Erythroblast (primary cell): Measurements from ENCODE around the gene TMC6.
"Not testable (repeated sequence)": the region's sequence is repeated elsewhere in the genome, so short reads cannot be mapped to it uniquely, and the experiment has no call there.

Experiments
- DNase-seq, 2 experiments: peaks; one replicate each; lab custom pipeline; 2025; lab: John Stamatoyannopoulos, UW
- GATA1 ChIP-seq: IDR thresholded peaks from 2 replicates; pipeline ENCODE4 v1.6.1; 2011; ENCODE audit warnings: low read depth, mild to moderate bottlenecking, control low read depth, low read length, moderate library complexity
- POLR2A ChIP-seq: IDR thresholded peaks from 2 replicates; pipeline ENCODE4 v1.6.1; 2011; ENCODE audit warnings: mild to moderate bottlenecking, low read length

The TMC6 gene

DNA sequence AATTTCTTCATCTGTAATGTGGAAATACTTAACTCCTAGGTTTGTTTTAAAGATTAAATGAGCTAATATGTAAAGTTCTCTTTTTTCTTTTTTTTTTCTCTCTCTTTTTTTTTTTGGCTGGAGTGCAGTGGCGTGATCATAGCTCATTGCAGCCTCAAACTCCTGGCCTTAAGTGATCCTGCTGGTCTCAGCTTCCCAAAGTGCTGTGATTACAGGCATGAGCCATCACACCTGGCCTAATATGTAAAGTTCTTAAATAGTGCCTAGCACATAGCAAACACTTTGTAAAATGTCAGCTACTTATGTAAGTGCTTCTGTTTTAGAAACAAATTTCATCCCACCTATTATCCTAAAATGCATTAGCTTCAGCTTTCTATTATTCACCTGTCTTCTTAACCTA is 40.0 kb downstream of the TMC6 start:
- TF ChIP-seq POLR2A = no peak
- no peak for TF ChIP-seq GATA1
- no peak for DNase-seq

DNA sequence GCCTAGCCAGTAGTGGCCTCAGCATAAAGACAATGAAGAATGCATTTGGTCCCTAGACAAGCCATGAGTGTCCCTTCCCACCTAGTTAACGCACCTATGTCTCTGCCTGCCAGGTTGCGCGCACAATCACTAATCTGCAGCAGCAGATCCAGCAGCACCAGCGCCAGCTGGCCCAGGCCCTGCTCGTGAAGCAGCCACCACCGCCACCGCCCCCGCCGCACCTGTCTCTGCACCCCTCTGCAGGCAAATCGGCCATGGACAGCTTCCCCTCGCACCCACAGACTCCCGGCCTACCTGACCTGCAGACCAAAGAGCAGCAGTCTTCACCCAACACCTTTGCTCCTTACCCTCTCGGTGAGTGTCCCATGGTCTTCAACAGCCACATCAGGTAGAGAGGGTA is 41.8 kb downstream of the TMC6 start:
- TF ChIP-seq POLR2A (no peak), GATA1 (no peak)

DNA sequence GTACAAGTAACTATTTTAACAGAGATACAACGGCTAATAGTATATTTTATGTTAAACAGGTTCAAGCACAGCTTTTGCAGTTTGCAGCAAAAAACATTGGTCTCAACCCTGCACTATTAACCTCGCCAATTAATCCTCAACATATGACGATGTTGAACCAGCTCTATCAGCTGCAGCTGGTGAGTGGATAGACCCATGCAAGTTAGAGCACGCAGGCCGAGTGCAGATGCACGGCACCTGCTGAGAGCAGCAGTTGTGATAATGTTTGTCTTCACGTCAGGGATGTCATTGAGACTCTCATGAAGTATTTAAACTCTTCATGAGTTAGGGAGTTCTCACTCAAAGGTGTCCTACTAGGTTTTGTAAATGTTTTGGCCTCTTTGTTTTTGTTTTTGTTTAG is 45.6 kb downstream of the TMC6 start:
- DNase-seq = peak; percentile 39 to 52
- TF ChIP-seq GATA1 = no peak
- TF ChIP-seq POLR2A = no peak

More for the DNA sequence above, 41.8 kb downstream of the TMC6 start:
- DNase-seq = no peak

DNA sequence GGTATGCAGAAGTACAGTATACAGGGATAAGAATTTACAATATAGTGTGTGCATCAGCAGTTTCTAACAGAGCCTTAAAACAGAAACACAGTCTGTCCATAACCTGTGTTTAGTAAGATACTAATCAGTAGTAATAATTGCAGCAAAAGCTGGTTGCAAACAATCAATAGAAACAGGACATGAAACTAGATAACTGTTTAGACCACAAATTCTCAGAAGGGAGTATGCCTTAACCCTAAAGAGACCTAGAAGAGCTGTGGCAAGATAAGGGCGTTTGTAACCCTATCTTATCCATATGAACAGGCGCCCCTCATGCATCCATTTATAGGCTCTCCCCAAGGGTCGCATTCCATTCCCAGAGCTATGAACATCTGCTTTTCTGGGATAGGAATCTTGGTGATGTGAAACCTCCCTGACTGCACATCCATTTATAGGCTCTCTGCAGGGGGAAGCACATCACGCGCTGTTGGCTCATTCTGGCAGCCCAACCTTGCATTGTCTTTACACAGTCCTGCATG is 46.1 kb downstream of the TMC6 start:
- DNase-seq = peak; percentile 70 to 93

DNA sequence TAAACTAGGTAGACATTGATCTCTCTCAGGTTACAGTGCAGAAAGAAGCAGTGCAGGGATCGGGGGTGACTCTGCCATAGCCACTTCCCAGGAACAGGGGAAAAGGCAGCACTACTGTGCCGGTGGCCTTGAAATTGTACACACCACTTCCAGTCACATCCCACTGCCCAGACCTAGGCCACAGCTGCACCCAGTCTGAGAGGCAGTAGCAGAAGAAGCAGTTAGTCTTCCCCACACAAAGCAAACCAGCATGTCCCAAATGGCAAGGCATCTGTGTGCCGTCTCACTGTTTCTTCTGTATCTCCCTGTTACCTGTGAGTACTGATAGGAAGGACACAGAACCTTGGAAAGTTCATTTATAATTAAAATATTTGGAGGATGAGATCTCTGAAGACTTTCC is 47.0 kb downstream of the TMC6 start:
- peak in 1 of 2 experiments; percentile 28 for DNase-seq
- TF ChIP-seq GATA1 = no peak
- no peak for TF ChIP-seq POLR2A

DNA sequence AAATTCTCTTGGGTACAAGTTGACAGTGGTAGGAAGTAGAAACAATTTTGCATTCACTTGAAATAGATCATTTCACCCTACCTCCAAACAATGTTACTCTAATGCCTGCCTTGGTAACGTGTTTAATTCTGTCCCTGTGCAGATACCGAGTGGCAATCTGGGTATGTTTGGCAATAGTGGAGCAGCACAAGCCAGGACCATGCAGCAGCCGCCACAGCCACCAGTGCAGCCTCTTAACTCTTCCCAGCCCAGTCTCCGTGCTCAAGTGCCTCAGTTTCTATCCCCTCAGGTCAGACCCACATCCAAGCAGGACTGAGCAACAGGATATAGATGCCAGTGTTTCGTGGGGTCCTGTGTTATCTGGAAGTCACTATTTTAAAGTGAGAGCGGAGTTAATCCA is 49.3 kb downstream of the TMC6 start:
- no peak for DNase-seq
- TF ChIP-seq GATA1 (no peak), POLR2A (no peak)

DNA sequence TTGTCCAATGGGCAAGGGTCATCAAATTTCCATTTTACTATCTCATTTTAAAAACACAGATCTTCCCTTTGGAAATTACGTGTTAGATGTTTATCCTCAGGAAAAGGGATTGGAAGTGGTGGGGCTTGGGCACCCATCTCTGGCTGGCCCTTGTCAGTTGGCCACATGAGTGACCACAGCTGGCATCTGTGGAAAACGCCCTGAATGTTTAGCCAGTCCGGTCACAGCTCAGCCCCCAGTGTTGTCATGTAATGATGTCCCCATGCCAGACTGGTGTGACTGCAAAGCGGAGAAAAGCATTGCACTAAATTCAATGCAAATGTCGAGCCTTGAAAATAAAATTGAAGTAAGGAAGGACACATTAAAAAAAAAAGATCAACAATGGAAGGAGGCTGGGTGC is 53.0 kb downstream of the TMC6 start:
- TF ChIP-seq GATA1 (no peak), POLR2A (no peak)

DNA sequence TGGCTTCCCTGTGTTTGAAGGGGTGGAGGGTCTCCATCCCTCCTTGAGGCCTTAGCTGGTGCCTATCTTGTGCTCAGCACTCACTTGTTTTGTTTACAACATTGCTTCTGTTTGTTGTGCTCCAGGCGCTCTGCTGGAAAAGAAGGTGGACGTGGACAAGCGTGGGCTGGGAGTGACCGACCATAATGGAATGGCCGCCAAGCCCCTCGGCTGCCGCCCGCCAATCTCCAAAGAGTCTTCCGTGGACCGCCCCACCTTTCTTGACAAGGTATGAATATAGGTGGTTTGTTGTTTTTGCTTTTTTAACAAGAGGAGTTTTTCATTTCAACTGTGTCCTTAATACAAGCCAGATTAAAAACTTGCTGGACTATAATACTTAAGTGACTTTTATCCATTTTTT is 53.5 kb downstream of the TMC6 start:
- TF ChIP-seq GATA1 = no peak
- TF ChIP-seq POLR2A = no peak
- no peak for DNase-seq

More for the DNA sequence above, 53.0 kb downstream of the TMC6 start:
- no peak for DNase-seq

DNA sequence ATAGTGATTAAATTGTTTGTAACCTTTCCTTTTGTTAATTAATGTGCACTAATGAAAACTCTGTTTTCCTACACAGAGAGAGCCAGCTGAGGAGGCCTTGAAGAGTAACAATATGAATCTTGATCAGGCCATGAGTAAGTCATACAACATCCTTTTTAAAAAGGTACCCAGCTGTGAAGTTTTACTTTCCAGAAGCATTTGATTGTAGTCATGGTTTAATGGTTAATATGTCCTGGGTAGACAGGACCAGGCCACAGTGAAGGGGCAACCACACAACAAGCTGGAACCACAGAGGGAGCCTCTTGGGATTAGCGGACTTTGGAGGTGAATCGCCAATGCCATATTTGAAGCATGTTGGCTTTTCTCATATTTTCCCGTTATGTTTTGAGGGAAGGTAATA is 55.6 kb downstream of the TMC6 start:
- no peak for DNase-seq

DNA sequence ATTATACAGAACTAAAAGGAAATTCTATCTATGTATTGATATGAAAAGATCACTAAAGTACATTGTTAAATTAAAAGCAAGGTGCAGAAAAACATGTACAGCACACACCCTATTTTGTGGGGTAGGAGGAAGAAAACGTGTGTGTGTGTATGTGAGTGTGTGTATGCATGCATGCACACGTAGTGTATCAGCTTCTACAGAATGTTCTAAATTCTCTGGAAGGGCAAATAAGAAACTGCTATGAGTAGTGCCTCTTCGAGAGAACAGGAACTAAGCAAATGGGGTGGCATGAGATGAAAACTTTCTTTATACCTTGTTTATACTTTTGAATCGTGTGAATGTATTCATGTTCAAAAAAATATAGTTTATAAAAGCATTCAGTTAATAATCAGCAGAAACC is 58.9 kb downstream of the TMC6 start:
- no peak for TF ChIP-seq POLR2A
- TF ChIP-seq GATA1 = no peak
- DNase-seq = no peak

More for the DNA sequence above, 55.6 kb downstream of the TMC6 start:
- TF ChIP-seq POLR2A (no peak), GATA1 (no peak)

DNA sequence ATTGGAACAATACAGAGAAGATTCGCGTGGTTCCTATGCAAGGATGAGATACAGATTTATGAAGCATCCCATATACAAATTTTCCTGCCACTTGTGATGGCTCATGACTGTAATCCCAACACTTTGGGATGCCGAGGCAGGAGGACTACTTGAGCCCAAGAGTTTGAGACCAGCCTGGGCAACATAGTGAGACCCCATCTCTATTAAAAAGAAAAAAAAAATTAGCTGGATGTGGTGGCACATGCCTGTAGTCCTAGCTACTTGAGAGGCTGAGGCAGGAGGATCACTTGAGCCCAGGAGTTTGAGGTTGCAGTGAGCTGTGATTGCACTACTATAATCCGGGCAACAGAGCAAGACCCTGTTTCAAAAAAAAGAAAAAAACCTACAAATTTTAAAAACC is 61.6 kb downstream of the TMC6 start:
- DNase-seq = not testable (repeated sequence)

DNA sequence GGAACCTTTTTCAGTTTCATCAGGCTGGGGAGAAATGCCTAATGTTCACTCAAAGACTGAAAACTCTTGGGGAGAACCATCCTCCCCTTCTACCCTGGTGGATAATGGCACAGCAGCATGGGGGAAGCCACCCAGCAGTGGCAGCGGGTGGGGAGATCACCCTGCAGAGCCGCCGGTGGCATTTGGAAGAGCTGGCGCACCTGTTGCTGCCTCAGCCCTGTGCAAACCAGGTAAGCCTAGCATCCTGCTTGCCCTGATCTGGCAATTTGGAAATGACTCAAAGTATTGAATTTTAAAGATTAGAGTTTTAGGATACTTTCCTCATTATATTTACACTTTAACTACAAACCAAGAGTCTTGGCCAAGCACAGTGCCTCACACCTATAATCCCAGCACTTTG is 63.8 kb downstream of the TMC6 start:
- no peak for DNase-seq

DNA sequence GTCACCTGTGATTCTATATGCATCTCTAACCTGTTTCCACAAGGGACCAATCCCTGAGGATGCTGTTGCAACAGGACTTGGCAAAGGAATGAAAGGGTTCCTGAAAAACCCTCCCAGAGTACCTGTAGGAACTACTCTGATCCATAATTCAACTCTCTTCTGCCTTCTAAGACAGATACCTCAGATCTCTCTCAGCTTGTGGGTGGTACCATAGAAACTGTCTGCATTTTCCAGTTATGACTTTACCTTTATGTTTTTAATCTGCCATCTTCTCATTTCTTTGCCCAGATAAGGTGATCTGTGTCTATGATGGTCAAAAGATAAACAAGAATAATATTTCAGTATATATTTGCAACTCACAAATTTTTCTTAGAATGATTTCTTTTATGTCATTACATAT is 65.1 kb downstream of the TMC6 start:
- TF ChIP-seq GATA1 (no peak), POLR2A (no peak)

More for the DNA sequence above, 63.8 kb downstream of the TMC6 start:
- TF ChIP-seq POLR2A (no peak), GATA1 (no peak)

DNA sequence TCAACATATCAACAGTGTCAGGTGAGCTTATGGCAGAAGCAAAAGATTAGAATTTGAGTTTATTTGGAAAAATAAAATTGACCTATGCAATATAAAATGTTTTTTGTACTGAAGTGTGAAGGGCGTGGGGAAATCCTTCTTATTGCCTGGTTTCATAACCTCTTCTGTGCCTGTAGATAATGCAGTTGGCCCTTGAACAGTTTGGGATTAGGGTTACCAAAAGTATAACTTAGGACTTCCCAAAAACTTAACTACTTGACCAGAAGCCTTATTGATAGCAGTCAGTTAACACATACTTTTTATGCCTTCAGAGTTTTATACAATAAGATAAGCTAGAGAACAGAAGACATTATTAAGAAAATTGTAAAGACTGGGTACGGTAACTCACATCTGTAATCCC is 66.0 kb downstream of the TMC6 start:
- DNase-seq = peak; percentile 39 to 50
- TF ChIP-seq POLR2A = no peak
- no peak for TF ChIP-seq GATA1

More for the DNA sequence above, 65.1 kb downstream of the TMC6 start:
- DNase-seq = no peak
